CD8-positive, alpha-beta memory T cell (primary cell): ENCODE results near the gene CXorf58. TPM values are rescaled to one million over a fixed set of nuclear protein-coding genes. Genes with fewer than 3 reads are reported as not detected.
A peak's percentile ranks its signal among the peaks of the same experiment; 100 is the strongest.
"Not testable (repeated sequence)": the region's sequence is repeated elsewhere in the genome, so short reads cannot be mapped to it uniquely, and the experiment has no call there.

Experiments used
- CTCF ChIA-PET: fragments of 350-600 bp; sonication (Branson Sonifier 250); formaldehyde crosslinking; loops from one replicate; lab custom pipeline; 2021; ENCODE audit warnings: antibody characterized with exemption; lab: Charles Lee
- POLR2A ChIA-PET: fragments of 350-600 bp; sonication (Branson Sonifier 250); formaldehyde crosslinking; loops from one replicate; lab custom pipeline; 2021; ENCODE audit warnings: antibody characterized with exemption; lab: Charles Lee
- DNase-seq, 5 donors: peaks; one replicate each; pipeline versions ENCODE4 v3.0.0 to v3.0.0-alpha.2; 2020 to 2022; ENCODE audit warnings: mixed read lengths in 1 of 5
- H3K27ac ChIP-seq: one replicate; pipeline ENCODE4 v1.7.0; 2013; ENCODE audit warnings: low read depth, mild to moderate bottlenecking, low read length, moderate library complexity
- H3K27me3 ChIP-seq: 2 replicates; pipeline ENCODE4 v1.7.0; 2013; ENCODE audit warnings: low read length, mild to moderate bottlenecking; ENCODE audit not compliant: insufficient read depth, poor library complexity, severe bottlenecking
- H3K36me3 ChIP-seq: 2 replicates; pipeline ENCODE4 v1.7.0; 2013; ENCODE audit warnings: mild to moderate bottlenecking, low read length, moderate library complexity; ENCODE audit not compliant: insufficient read depth
- H3K4me1 ChIP-seq: 2 replicates; pipeline ENCODE4 v1.7.0; 2013; ENCODE audit warnings: mild to moderate bottlenecking, low read length, moderate library complexity; ENCODE audit not compliant: insufficient read depth
- H3K4me3 ChIP-seq: 2 replicates; pipeline ENCODE4 v1.7.0; 2013; ENCODE audit warnings: mild to moderate bottlenecking, low read length
- H3K9me3 ChIP-seq: 2 replicates; pipeline ENCODE4 v1.7.0; 2013; ENCODE audit warnings: mild to moderate bottlenecking, low read length
- H3K27ac Mint-ChIP-seq, 8 donors: one replicate each; pipeline ENCODE4 v1.8.0; 2020 to 2021; ENCODE audit warnings: mixed read lengths in 8 of 8, mild to moderate bottlenecking in 6 of 8, inconsistent platforms in 3 of 8, moderate library complexity in 3 of 8
- H3K27me3 Mint-ChIP-seq, 2 donors: one replicate each; pipeline ENCODE4 v1.8.0; 2020 to 2021; ENCODE audit warnings: mixed read lengths in 2 of 2, mild to moderate bottlenecking in 1 of 2, moderate library complexity in 1 of 2
- H3K36me3 Mint-ChIP-seq, 3 donors: one replicate each; pipeline ENCODE4 v1.8.0; 2020 to 2021; ENCODE audit warnings: mixed read lengths in 3 of 3, inconsistent platforms in 1 of 3, mild to moderate bottlenecking in 1 of 3
- H3K4me1 Mint-ChIP-seq, 3 donors: one replicate each; pipeline ENCODE4 v1.8.0; 2020 to 2021; ENCODE audit warnings: mixed read lengths in 3 of 3, inconsistent platforms in 1 of 3, mild to moderate bottlenecking in 1 of 3
- H3K4me3 Mint-ChIP-seq, 7 donors: one replicate each; pipeline ENCODE4 v1.8.0; 2020 to 2021; ENCODE audit warnings: mixed read lengths in 7 of 7, mild to moderate bottlenecking in 6 of 7, moderate library complexity in 4 of 7, inconsistent platforms in 2 of 7
- H3K9me3 Mint-ChIP-seq, 5 donors: one replicate each; pipeline ENCODE4 v1.8.0; 2020 to 2022; ENCODE audit warnings: mixed read lengths in 5 of 5, mild to moderate bottlenecking in 3 of 5, moderate library complexity in 2 of 5, inconsistent platforms in 1 of 5
- polyA plus RNA-seq: library from polyadenylated mRNA; unstranded; fragments of 300-500 nt; fragmentation: Illumina TruSeq; gene quantifications from one replicate; pipeline ENCODE4 v1.2.3, GENCODE V29; 2021
- total RNA-seq, 2 experiments: library from RNA; stranded (reverse); gene quantifications; one replicate each; pipeline ENCODE4 v1.2.3, GENCODE V29; 2021

CXorf58 gene
- total and polyA plus RNA-seq, 3 experiments from 2014 or later: 0.11 to 0.23 TPM; not detected in 1

GRCh38 chrX:23964191-23964590, 56.4 kb downstream of the CXorf58 start:
- H3K27me3 Mint-ChIP-seq: peaks cover 0 to 12% of the 10 kb centered on the region in 2 donors
- peaks cover 0 to 2% (median 0%) of the 10 kb centered on the region in 5 donors for H3K9me3 Mint-ChIP-seq
- no peak overlapping the region for H3K27ac Mint-ChIP-seq
- no peaks in the 10 kb centered on the region for H3K9me3 ChIP-seq
- no peaks in the 10 kb centered on the region for H3K4me1 Mint-ChIP-seq
- no peak overlapping the region for H3K4me3 ChIP-seq
- CTCF ChIA-PET: interaction anchor here (1.2 kb wide), 1 partner anchor 37 kb away, joined by 3 read pairs; no protein-coding TSS in a partner anchor
- H3K4me3 Mint-ChIP-seq: no peak overlapping the region
- H3K4me1 ChIP-seq: no peaks in the 10 kb centered on the region
- POLR2A ChIA-PET: no interaction called here
- no peaks in the 10 kb centered on the region for H3K27me3 ChIP-seq
- no peak overlapping the region for H3K27ac ChIP-seq
- DNase-seq: no peak
- H3K36me3 Mint-ChIP-seq: no peaks in the 10 kb centered on the region
- H3K36me3 ChIP-seq: no peaks in the 10 kb centered on the region

GRCh38 chrX:23965630-23966029, 57.8 kb downstream of the CXorf58 start:
- H3K4me3 Mint-ChIP-seq, H3K36me3 ChIP-seq, H3K4me3 ChIP-seq, H3K9me3 Mint-ChIP-seq, H3K4me1 Mint-ChIP-seq, CTCF ChIA-PET, H3K36me3 Mint-ChIP-seq, H3K27ac Mint-ChIP-seq, H3K4me1 ChIP-seq, H3K27ac ChIP-seq, DNase-seq, H3K27me3 ChIP-seq, H3K9me3 ChIP-seq, POLR2A ChIA-PET: not testable (repeated sequence)
- H3K27me3 Mint-ChIP-seq: peaks cover 0 to 12% of the 10 kb centered on the region in 2 donors

- H3K27me3 Mint-ChIP-seq: peaks cover 0 to 6% of the 10 kb centered on the region in 2 donors
- no peak overlapping the region for H3K27ac Mint-ChIP-seq
- no peak overlapping the region for H3K4me3 ChIP-seq
- no peaks in the 10 kb centered on the region for H3K36me3 ChIP-seq
- DNase-seq: no peak
- no peaks in the 10 kb centered on the region for H3K4me1 ChIP-seq
- H3K9me3 Mint-ChIP-seq: no peaks in the 10 kb centered on the region
- no peak overlapping the region for H3K27ac ChIP-seq
- peaks cover 0 to 11% (median 7%) of the 10 kb centered on the region in 3 donors for H3K36me3 Mint-ChIP-seq
- POLR2A ChIA-PET: interaction anchor here (0.6 kb wide), 1 partner anchor 91 kb away, joined by 3 read pairs; no protein-coding TSS in a partner anchor
- CTCF ChIA-PET: no interaction called here
- no peaks in the 10 kb centered on the region for H3K9me3 ChIP-seq
- H3K4me1 Mint-ChIP-seq: peaks cover 0 to 4% (median 0%) of the 10 kb centered on the region in 3 donors
- no peaks in the 10 kb centered on the region for H3K27me3 ChIP-seq
- no peak overlapping the region for H3K4me3 Mint-ChIP-seq
Measured at GRCh38 chrX:23978491-23978890, 70.7 kb downstream of the CXorf58 start.

- Mint-ChIP-seq H3K27me3 (peaks cover 0 to 6% of the 10 kb centered on the region in 2 donors), H3K36me3 (peaks cover 0 to 12% (median 7%) of the 10 kb centered on the region in 3 donors), H3K27ac (no peak overlapping the region), H3K4me3 (peak overlapping the region in 1 of 7 donors; percentile 32), H3K4me1 (peaks cover 0 to 4% (median 0%) of the 10 kb centered on the region in 3 donors), H3K9me3 (no peaks in the 10 kb centered on the region)
- no peak for DNase-seq
- no peak overlapping the region for H3K4me3 ChIP-seq
- no peak overlapping the region for H3K27ac ChIP-seq
- H3K9me3 ChIP-seq: no peaks in the 10 kb centered on the region
- CTCF ChIA-PET: no interaction called here
- POLR2A ChIA-PET: no interaction called here
- H3K27me3 ChIP-seq: no peaks in the 10 kb centered on the region
- H3K4me1 ChIP-seq: no peaks in the 10 kb centered on the region
- H3K36me3 ChIP-seq: no peaks in the 10 kb centered on the region
Measured at GRCh38 chrX:23980011-23980441, 72.2 kb downstream of the CXorf58 start.

DNA sequence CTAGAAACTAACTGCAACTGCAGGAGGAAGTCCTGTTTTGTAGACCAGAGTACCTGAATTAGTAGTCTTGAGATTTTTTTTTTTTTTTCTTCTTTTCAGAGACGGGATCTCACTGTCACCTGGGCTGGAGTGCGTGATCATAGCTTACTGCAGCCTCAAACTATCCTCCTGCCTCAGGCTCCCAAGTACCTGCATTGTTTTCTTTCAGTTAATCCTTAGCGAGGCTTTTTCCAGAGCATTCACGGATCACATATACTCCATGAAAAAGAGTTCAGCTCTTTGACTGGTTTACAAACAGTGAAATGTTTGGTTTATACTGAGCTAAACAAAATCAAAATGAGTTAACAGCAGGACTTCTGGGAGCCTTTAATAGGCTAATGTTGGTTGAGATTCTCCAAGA, 73.4 kb downstream of the CXorf58 start:
- H3K36me3 ChIP-seq: no peaks in the 10 kb centered on the region
- H3K4me1 ChIP-seq: no peaks in the 10 kb centered on the region
- no peaks in the 10 kb centered on the region for H3K27me3 ChIP-seq
- Mint-ChIP-seq H3K4me1 (peaks cover 2 to 7% (median 2%) of the 10 kb centered on the region in 3 donors), H3K27ac (no peak overlapping the region), H3K9me3 (no peaks in the 10 kb centered on the region), H3K36me3 (peaks cover 0 to 17% (median 7%) of the 10 kb centered on the region in 3 donors), H3K4me3 (no peak overlapping the region), H3K27me3 (peaks cover 0 to 4% of the 10 kb centered on the region in 2 donors)
- no peak overlapping the region for H3K4me3 ChIP-seq
- no peak overlapping the region for H3K27ac ChIP-seq
- DNase-seq: no peak
- ChIA-PET POLR2A (no interaction called here), CTCF (no interaction called here)
- H3K9me3 ChIP-seq: no peaks in the 10 kb centered on the region

- Histone ChIP-seq H3K9me3 (no peaks in the 10 kb centered on the region), H3K27ac (no peak overlapping the region), H3K4me3 (no peak overlapping the region), H3K4me1 (no peaks in the 10 kb centered on the region), H3K27me3 (no peaks in the 10 kb centered on the region), H3K36me3 (no peaks in the 10 kb centered on the region)
- H3K4me3 Mint-ChIP-seq: no peak overlapping the region
- H3K4me1 Mint-ChIP-seq: peaks cover 2 to 12% (median 7%) of the 10 kb centered on the region in 3 donors
- peak overlapping the region in 1 of 8 donors; percentile 54 for H3K27ac Mint-ChIP-seq
- POLR2A ChIA-PET: no interaction called here
- no peak for DNase-seq
- CTCF ChIA-PET: no interaction called here
- peaks cover 0 to 21% (median 8%) of the 10 kb centered on the region in 3 donors for H3K36me3 Mint-ChIP-seq
- H3K9me3 Mint-ChIP-seq: no peaks in the 10 kb centered on the region
- peaks cover 0 to 4% of the 10 kb centered on the region in 2 donors for H3K27me3 Mint-ChIP-seq
Measured at GRCh38 chrX:23981711-23982110, 73.9 kb downstream of the CXorf58 start.

DNA sequence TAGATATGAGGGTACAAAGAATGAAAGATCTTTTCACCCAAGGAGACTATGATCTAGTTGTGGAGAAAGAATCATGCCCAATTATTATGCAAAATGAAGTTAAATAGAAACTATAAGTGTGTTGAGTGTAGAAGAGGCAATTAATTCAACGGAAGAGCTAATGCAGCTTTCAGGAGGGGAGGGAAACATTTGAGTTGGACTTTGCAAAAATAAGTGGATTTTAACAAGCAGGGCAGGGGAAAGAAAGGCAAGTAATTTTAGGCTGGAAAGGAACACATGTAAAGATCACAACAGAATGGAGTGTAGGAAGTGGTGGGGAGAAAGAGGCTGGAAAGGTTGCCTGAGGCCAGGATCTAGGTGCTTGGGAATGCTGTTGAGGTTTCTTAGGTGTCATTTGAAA, 75.1 kb downstream of the CXorf58 start:
- Histone ChIP-seq H3K36me3 (no peaks in the 10 kb centered on the region), H3K27ac (no peak overlapping the region), H3K9me3 (no peaks in the 10 kb centered on the region), H3K27me3 (no peaks in the 10 kb centered on the region), H3K4me1 (no peaks in the 10 kb centered on the region), H3K4me3 (no peak overlapping the region)
- ChIA-PET POLR2A (no interaction called here), CTCF (no interaction called here)
- Mint-ChIP-seq H3K4me1 (peaks cover 2 to 12% (median 10%) of the 10 kb centered on the region in 3 donors), H3K27ac (peak overlapping the region in 1 of 8 donors; percentile 69), H3K9me3 (no peaks in the 10 kb centered on the region), H3K4me3 (no peak overlapping the region), H3K36me3 (peaks cover under 1 to 30% (median 9%) of the 10 kb centered on the region in 3 donors), H3K27me3 (peaks cover 0 to 4% of the 10 kb centered on the region in 2 donors)
- DNase-seq: no peak
